ENCODE measurements around the gene ANKRD10.

The ANKRD10 gene

GRCh38 chr13:110885516-110885915 lies 29.4 kb downstream of the ANKRD10 start:
- no peak for DNase-seq

DNA sequence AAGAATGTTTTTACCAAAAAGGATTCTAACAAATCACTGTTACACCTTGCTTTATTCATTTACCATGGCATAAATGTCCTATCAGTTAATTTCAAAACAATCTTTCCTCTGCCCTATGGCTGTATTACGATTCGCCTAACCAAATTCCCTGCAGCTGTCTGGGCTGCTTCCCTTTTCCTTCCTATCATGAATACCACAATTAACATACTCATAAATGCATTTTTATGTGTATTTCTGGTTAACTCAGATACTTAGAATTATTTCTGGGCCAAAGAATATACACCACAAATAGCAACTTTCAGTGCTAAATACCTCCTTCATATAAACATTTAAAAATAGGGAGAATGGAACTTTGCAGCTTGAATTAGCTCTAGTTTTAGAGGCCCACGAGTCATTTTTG lies 30.4 kb downstream of the ANKRD10 start:
- DNase-seq = no peak

DNA sequence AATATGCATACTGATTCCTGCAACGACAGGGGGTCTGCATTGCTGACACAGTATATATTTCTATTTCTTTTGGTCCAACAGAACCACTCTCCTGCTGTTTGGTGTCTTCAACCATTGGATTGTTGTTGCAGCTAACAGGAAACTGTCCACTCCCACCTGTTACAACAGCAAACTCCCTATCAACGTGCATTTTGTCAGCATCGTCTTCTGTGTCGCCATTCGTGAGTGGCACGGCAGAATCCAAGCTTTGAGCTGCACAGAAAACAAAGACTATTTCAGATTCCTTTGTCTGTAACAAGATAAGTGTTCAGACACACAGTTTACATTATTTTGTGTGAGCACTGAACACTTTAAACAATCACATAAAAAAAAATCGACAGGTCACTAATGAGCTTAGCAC lies 31.3 kb downstream of the ANKRD10 start:
- no peak for DNase-seq

- DNase-seq = no peak
Measured at GRCh38 chr13:110882972-110883371, 31.9 kb downstream of the ANKRD10 start.

GRCh38 chr13:110881839-110882627 lies 32.8 kb downstream of the ANKRD10 start:
- no peak for DNase-seq

GRCh38 chr13:110880627-110881026 lies 34.2 kb downstream of the ANKRD10 start:
- no peak for DNase-seq

DNA sequence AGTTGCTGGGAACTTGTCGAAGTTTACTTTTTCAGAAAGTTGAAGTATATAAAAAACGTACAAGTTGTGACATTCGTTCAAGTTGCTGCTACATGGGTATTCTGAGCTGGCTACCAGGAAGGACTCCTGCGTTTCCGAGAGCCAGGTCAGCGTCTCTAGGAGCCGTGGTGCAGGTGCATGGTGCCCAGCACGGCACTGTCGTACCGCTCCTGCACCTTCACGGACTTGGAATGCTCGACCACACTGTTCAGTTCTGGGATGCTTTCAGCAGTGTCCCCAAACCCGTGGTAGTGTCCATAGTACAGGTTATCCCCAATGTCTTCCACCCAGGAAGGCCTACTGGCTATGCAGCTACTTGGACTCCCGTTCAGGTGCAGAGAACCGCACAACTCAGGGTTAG lies 35.4 kb downstream of the ANKRD10 start:
- DNase-seq = no peak

DNA sequence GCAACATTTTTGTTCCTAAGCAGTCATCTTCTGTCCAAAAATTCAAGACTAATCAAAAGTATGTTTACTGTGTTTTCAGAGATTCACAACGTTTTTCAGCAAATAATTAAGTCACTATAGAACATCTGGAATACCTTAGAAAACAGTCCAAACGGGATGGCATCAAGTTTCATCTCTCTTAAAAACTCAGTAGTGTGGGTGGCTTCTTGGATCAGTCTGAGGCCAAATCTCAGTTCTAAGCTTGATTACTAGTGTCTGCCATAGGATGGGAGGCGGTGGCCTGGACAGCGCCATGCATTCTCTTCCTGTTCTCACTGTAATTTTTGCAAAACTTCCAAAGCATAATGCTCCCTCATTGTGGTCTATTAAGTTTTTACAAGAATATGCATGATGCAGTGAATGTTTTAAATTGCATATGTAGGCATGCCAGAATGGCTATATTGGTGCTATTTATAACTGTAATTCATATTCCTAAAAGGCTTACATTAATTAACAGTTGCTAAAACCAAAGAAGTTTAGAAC lies 37.1 kb downstream of the ANKRD10 start:
- no peak for DNase-seq

- no peak for DNase-seq
Measured at GRCh38 chr13:110876609-110877008, 38.3 kb downstream of the ANKRD10 start.

DNA sequence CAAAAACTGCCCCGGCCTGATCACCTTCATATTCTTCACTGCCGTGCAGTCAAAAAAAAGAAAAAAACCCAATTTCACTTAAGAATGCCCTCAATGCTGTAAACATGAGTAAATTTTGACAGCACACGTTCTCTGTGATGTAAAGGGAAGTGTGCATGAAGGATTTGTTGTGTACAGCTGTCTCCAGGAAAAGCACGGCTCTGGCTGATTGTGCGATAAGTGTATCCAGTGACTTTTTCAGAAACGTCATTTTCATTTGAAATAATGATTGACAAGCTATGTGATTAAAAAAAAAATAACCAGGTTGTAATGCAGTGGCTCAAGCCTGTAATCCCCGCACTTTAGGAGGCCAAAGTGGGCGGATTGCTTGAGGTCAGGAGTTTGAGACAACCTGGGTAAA lies 39.6 kb downstream of the ANKRD10 start:
- no peak for DNase-seq

GRCh38 chr13:110874508-110874960 lies 40.3 kb downstream of the ANKRD10 start:
- peak; percentile 43 for DNase-seq

- no peak for DNase-seq
Measured at GRCh38 chr13:110873639-110874507, 41.0 kb downstream of the ANKRD10 start.

DNA sequence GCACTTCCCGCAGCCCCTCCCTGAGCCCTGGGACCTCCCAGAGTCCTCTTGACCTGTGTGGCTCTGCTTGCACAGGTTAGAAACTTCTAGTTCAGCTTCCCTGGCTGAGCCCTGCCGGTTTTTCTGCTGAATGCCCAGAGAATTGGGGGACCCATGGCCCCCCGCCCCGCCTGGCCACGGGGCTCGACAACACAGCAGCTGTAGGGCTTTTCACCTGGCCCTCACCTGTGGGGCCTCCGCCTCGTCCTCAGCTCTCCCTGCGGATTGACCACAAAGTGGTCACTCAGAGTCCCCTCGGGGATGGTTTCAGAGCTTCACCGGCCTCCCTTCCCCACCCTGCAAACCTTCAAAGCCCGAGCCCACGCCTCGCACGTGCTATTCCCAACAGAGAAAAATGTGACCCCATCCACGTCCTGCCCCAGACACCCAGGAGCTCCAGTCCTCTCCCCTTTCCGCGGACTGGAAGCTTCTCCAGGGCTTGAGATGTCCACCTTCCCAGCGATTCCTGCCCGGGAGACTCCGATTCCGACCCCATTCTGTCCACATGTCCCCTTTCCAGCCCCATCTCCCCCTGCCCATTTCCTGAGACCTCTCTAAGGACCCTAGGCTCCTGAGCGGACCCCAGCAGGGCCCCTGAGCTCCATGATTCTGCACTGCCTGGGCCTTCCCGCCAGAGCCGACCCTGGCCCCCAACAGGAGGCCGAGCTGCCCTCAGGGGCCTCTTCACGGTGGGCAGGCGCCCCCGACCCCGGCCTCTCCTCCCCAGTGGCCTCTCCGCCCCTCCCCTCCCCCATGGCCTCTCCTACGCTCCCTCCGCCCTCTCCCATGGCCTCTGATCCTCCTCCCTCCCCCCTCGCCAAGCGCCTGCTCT lies 41.9 kb downstream of the ANKRD10 start:
- no peak for DNase-seq

- DNase-seq = no peak
Measured at GRCh38 chr13:110872034-110872767, 42.7 kb downstream of the ANKRD10 start.

GRCh38 chr13:110869805-110870706 lies 44.8 kb downstream of the ANKRD10 start:
- peak; percentile 21 for DNase-seq

- DNase-seq = no peak
Measured at GRCh38 chr13:110869231-110869804, 45.6 kb downstream of the ANKRD10 start.

DNA sequence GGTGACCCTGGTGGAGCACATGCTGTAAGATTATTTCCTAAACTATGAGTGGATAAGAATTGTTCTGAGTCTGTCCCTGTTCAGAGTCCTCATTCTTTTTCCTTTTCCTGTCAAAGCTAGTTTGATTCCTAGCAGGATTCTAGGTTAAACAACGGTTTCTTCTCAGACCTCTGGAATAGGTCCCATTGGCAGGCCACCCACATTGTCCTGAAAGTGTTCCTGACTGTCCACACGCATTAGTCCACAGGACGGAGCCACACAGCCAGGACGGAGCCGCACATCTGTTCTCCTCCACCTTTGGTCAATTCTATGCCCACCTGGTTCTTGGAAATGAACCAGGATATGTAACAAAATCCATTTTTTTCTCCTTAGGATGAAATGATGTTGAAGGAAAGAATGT lies 46.1 kb downstream of the ANKRD10 start:
- DNase-seq = no peak

DNA sequence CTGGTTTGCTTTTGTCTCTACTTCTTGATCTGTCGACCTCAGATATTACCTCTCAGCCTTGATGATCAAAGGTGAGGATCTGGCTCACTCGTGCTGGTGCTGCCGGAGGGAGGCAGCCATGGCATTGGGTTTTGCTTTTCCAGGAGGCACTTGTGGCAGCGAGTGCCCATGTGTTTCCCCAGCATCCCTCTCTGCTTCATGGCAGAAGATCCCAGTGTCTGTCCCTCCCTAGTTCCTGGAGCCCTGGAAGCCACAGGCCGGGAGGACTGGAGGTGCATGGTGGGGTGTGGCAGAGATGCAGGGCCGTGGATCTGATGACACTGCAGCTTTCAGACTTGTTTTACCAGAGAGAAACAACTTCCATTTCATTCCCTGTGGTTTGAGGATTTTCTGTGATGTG lies 47.5 kb downstream of the ANKRD10 start:
- DNase-seq = no peak

DNA sequence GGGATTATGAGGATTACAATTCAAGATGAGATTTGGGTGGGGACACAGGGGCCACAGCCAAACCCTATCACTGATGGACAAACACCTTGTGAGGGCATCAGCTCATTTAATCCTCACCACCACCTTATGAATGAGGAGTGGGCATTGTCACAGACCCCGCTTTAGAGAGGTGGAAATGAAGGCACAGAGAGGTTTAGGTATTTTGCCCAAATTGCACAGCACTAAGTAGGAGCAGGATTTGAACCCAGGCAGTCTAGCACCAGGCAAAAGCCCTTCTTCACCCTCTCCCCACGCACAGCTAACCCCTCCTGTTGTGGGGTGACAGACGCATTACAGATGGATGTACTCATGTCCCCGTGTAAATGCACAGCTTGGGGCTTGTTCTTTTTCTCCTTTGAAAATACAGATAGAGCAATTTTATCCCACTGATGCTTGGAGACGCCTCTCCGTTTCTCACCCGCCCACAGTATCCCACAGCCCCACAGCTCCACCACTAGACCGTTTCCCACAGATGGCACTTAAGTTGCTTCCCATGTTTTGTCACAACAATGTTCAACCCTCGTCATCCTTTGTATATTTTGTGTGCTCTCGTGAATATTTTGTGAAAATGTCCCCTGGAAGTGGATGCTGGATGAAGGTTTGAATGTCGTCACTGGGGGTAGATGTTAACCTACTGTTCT lies 48.2 kb downstream of the ANKRD10 start:
- DNase-seq = no peak

GRCh38 chr13:110863685-110864084 lies 51.2 kb downstream of the ANKRD10 start:
- DNase-seq = no peak
